Erythroblast (primary cell): ENCODE data around the gene IBTK.

Experiments
- GATA1 ChIP-seq: IDR thresholded peaks from 2 replicates; pipeline ENCODE4 v1.6.1; 2011; ENCODE audit warnings: low read depth, mild to moderate bottlenecking, control low read depth, low read length, moderate library complexity
- POLR2A ChIP-seq: IDR thresholded peaks from 2 replicates; pipeline ENCODE4 v1.6.1; 2011; ENCODE audit warnings: mild to moderate bottlenecking, low read length

GRCh38 chr6:82183642-82184282, 63.8 kb downstream of the IBTK start:
- TF ChIP-seq POLR2A (no peak), GATA1 (no peak)
